MM.1S (cell line): ENCODE results near the gene LATS2.

Source experiments
- DNase-seq: peaks from one replicate; pipeline ENCODE4 v3.0.0-alpha.2; 2015
- H2AFZ ChIP-seq: fragments of 300-600 bp; sonication (generic); 2 replicates; pipeline ENCODE4 v1.6.0; 2016; ENCODE audit warnings: antibody characterized with exemption, low read length
- H3F3A ChIP-seq: fragments of 300-600 bp; sonication (generic); 2 replicates; pipeline ENCODE4 v1.6.1; 2016; ENCODE audit warnings: mild to moderate bottlenecking, antibody characterized with exemption, low read length, moderate library complexity, mixed read lengths; ENCODE audit not compliant: insufficient read depth
- H3K27ac ChIP-seq: fragments of 300-600 bp; sonication (generic); 2 replicates; pipeline ENCODE4 v1.5.1; 2016; ENCODE audit warnings: mild to moderate bottlenecking, low read length
- H3K27me3 ChIP-seq: fragments of 300-600 bp; sonication (generic); replicated peaks from 2 replicates; pipeline ENCODE4 v1.6.0; 2016; ENCODE audit warnings: low read length; ENCODE audit not compliant: insufficient read depth
- H3K36me3 ChIP-seq: fragments of 300-600 bp; sonication (generic); replicated peaks from 2 replicates; pipeline ENCODE4 v1.6.1; 2016; ENCODE audit warnings: mild to moderate bottlenecking, low read length, mixed read lengths; ENCODE audit not compliant: insufficient read depth
- H3K4me1 ChIP-seq: fragments of 300-600 bp; sonication (generic); 2 replicates; pipeline ENCODE4 v1.6.1; 2016; ENCODE audit warnings: low read length, mixed read lengths
- H3K4me2 ChIP-seq: fragments of 300-600 bp; sonication (generic); 2 replicates; pipeline ENCODE4 v1.6.0; 2016; ENCODE audit warnings: low read depth, low read length
- H3K4me3 ChIP-seq: fragments of 300-600 bp; sonication (generic); 2 replicates; pipeline ENCODE4 v1.5.1; 2016; ENCODE audit warnings: low read length, mixed read lengths
- H3K79me2 ChIP-seq: fragments of 300-600 bp; sonication (generic); 2 replicates; pipeline ENCODE4 v1.6.1; 2016; ENCODE audit warnings: mixed run types, low read length, mixed read lengths
- H3K9ac ChIP-seq: fragments of 300-600 bp; sonication (generic); 2 replicates; pipeline ENCODE4 v1.6.1; 2016; ENCODE audit warnings: low read length, mixed read lengths
- H3K9me2 ChIP-seq: fragments of 300-600 bp; sonication (generic); replicated peaks from 2 replicates; pipeline ENCODE4 v1.6.1; 2016; ENCODE audit warnings: mild to moderate bottlenecking, low read length, mixed read lengths; ENCODE audit not compliant: insufficient read depth
- H3K9me3 ChIP-seq: fragments of 300-600 bp; sonication (generic); replicated peaks from 2 replicates; pipeline ENCODE4 v1.6.1; 2016; ENCODE audit warnings: mild to moderate bottlenecking, low read length, mixed read lengths; ENCODE audit not compliant: insufficient read depth
- H4K20me1 ChIP-seq: fragments of 300-600 bp; sonication (generic); 2 replicates; pipeline ENCODE4 v1.6.1; 2016; ENCODE audit warnings: mild to moderate bottlenecking, low read length, moderate library complexity, mixed read lengths; ENCODE audit not compliant: insufficient read depth
- CTCF ChIP-seq: fragments of 300-600 bp; sonication (generic); IDR thresholded peaks from 2 replicates; pipeline ENCODE4 v1.5.1; 2016; ENCODE audit warnings: antibody characterized with exemption, low read length, mixed read lengths
- EZH2 ChIP-seq: fragments of 300-600 bp; sonication (generic); optimal IDR thresholded peaks from 2 replicates; pipeline ENCODE3; 2017; ENCODE audit warnings: low read depth, mild to moderate bottlenecking, antibody characterized with exemption, low read length, mixed read lengths
- EZH2phosphoT487 ChIP-seq: fragments of 300-600 bp; sonication (generic); IDR thresholded peaks from 2 replicates; pipeline ENCODE4 v1.6.1; 2018; ENCODE audit warnings: antibody characterized with exemption, low read length

The LATS2 gene

DNA sequence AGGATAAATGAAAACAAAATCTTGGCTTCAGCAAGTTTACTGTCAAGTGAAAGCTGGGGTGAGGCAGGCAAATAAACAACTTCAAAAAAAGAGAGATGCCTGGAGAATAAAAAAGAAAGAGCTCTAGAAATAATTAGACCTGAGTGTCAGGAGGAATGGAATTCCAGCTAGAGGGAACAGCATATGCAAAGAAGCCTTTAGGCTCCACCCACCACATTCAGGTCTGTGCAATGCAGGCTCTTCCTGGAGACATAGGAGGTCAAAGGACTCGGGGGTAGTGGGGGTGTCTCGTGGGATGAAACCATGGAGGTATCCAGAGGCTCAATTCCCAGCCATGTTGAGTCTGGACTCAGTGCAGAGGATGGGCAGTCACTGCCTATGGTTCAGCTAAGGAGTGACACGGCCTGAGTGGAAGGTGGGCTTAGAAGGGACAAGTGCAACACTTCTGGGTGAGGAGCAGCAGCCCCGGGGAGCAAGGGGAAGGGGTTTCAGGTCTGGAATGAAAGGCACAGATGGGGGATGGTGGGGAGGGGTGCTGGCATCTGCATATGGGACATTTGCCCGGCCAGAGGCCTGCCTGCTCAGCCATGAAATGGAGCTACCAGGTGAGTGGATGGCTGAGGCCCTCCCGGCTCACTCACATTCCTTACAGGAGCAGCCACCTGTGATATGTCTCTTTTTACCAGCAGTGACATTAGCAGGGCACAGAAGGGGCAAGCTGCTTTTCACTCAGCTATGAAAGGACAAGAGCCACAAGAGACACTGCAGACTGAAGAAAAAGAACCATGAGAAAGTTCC lies 12.3 kb downstream of the LATS2 start:
- no peak overlapping the region for H2AFZ ChIP-seq

GRCh38 chr13:21047591-21048282 lies 13.6 kb downstream of the LATS2 start:
- H4K20me1 ChIP-seq, result no peaks in the 10 kb centered on the region
- no peak overlapping the region for H3K27ac ChIP-seq
- H3K9me3 ChIP-seq, result no peaks in the 10 kb centered on the region
- no peak for TF ChIP-seq CTCF
- TF ChIP-seq EZH2phosphoT487, result no peak
- no peak for TF ChIP-seq EZH2
- H3K36me3 ChIP-seq, result no peaks in the 10 kb centered on the region
- H3K27me3 ChIP-seq, result no peaks in the 10 kb centered on the region
- no peaks in the 10 kb centered on the region for H3K9me2 ChIP-seq
- no peaks in the 10 kb centered on the region for H3K79me2 ChIP-seq
- H3K4me2 ChIP-seq, result no peak overlapping the region
- H3K4me1 ChIP-seq, result no peaks in the 10 kb centered on the region
- no peak overlapping the region for H3K9ac ChIP-seq
- no peak for DNase-seq
- H3K4me3 ChIP-seq, result no peak overlapping the region
- H3F3A ChIP-seq, result no peaks in the 10 kb centered on the region
- H2AFZ ChIP-seq, result no peak overlapping the region

More for the DNA sequence above, 12.3 kb downstream of the LATS2 start:
- TF ChIP-seq CTCF, result no peak
- no peak for TF ChIP-seq EZH2phosphoT487
- TF ChIP-seq EZH2, result no peak
- H3K4me3 ChIP-seq, result no peak overlapping the region
- H3K79me2 ChIP-seq, result no peaks in the 10 kb centered on the region
- no peaks in the 10 kb centered on the region for H3K9me2 ChIP-seq
- H3K9me3 ChIP-seq, result no peaks in the 10 kb centered on the region
- no peaks in the 10 kb centered on the region for H3K27me3 ChIP-seq
- no peaks in the 10 kb centered on the region for H3K36me3 ChIP-seq
- no peak overlapping the region for H3K9ac ChIP-seq
- H3K4me2 ChIP-seq, result no peak overlapping the region
- no peak overlapping the region for H3K27ac ChIP-seq
- H3K4me1 ChIP-seq, result no peaks in the 10 kb centered on the region
- no peak for DNase-seq
- H3F3A ChIP-seq, result no peaks in the 10 kb centered on the region
- H4K20me1 ChIP-seq, result no peaks in the 10 kb centered on the region

DNA sequence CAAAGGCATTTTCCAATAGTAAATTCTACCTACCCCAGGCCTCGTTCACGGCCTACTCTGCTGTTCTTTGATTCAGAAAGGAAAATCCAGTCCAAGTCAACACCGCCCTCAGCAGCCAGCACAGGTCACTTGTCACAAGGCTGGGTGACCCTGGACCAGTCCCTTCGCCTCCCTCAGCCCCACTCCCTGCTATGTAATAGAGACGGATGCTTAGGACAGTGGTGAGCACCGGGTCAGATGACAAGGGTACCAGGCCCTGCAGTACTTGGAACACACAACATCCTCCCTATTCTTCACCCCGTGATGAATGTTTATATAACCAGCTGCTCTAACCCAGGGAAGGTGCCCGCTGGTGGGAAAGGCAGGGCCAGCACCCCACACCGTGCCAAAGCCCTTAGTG lies 14.3 kb downstream of the LATS2 start:
- no peak overlapping the region for H3K27ac ChIP-seq
- TF ChIP-seq CTCF (no peak), EZH2phosphoT487 (no peak), EZH2 (no peak)
- no peaks in the 10 kb centered on the region for H3K4me1 ChIP-seq
- no peaks in the 10 kb centered on the region for H3F3A ChIP-seq
- no peaks in the 10 kb centered on the region for H3K27me3 ChIP-seq
- no peak overlapping the region for H3K9ac ChIP-seq
- H3K4me2 ChIP-seq, result no peak overlapping the region
- H2AFZ ChIP-seq, result no peak overlapping the region
- H3K36me3 ChIP-seq, result no peaks in the 10 kb centered on the region
- H3K9me3 ChIP-seq, result no peaks in the 10 kb centered on the region
- no peaks in the 10 kb centered on the region for H4K20me1 ChIP-seq
- H3K79me2 ChIP-seq, result no peaks in the 10 kb centered on the region
- no peak for DNase-seq
- no peaks in the 10 kb centered on the region for H3K9me2 ChIP-seq
- no peak overlapping the region for H3K4me3 ChIP-seq
